Thymus (tissue), 11 donors: ENCODE measurements around the gene SLC2A11. TPM values are rescaled to one million over a fixed set of nuclear protein-coding genes. Genes with fewer than 3 reads are reported as not detected.

Experiments
- DNase-seq, 9 donors: peaks; one replicate each; pipeline ENCODE4 v3.0.0-alpha.2; 2013; ENCODE audit warnings: low spot score in 9 of 9, low read depth in 6 of 9, missing footprints in 1 of 9
- H3K27ac ChIP-seq, 2 donors: one replicate each; pipeline ENCODE4 v1.5.1; 2013; ENCODE audit warnings: control low read depth in 1 of 2, low read depth in 1 of 2, low read length in 1 of 2, mild to moderate bottlenecking in 1 of 2, moderate library complexity in 1 of 2
- H3K27me3 ChIP-seq, 2 donors: one replicate each; pipeline ENCODE4 v1.5.1; 2013; ENCODE audit warnings: low read length in 1 of 2; ENCODE audit not compliant: control insufficient read depth in 2 of 2, insufficient read depth in 1 of 2
- H3K36me3 ChIP-seq, 2 donors: one replicate each; pipeline ENCODE4 v1.5.1; 2013; ENCODE audit warnings: low read length in 1 of 2, mild to moderate bottlenecking in 1 of 2, moderate library complexity in 1 of 2; ENCODE audit not compliant: control insufficient read depth in 2 of 2, insufficient read depth in 2 of 2
- H3K4me1 ChIP-seq, 2 donors: one replicate each; pipeline ENCODE4 v1.5.1; 2013; ENCODE audit warnings: low read length in 2 of 2; ENCODE audit not compliant: control insufficient read depth in 2 of 2, insufficient read depth in 2 of 2
- H3K4me3 ChIP-seq, 2 donors: one replicate each; pipeline ENCODE4 v1.5.1; 2013; ENCODE audit warnings: low read length in 2 of 2, control low read depth in 1 of 2, mild to moderate bottlenecking in 1 of 2
- H3K9me3 ChIP-seq, 2 donors: one replicate each; pipeline ENCODE4 v1.5.1; 2013; ENCODE audit warnings: low read length in 1 of 2, mild to moderate bottlenecking in 1 of 2; ENCODE audit not compliant: control insufficient read depth in 2 of 2, insufficient read depth in 1 of 2
- WGBS: extraction: QIAGEN DNeasy Blood & Tissue Kit; methylation state at CpG from one replicate; pipeline ENCODE4 v1.1.7; 2013; 5-methylcytosine and 5-hydroxymethylcytosine counted together
- polyA plus RNA-seq: library from polyadenylated mRNA; stranded (reverse); fragments of 200-250 nt; gene quantifications from one replicate; pipeline ENCODE4 v1.2.3, GENCODE V29; 2013
- total RNA-seq: library from RNA; stranded (reverse); fragments of 120-200 nt; gene quantifications from one replicate; pipeline ENCODE4 v1.2.4, GENCODE V29; 2013
- donor health status: healthy.

SLC2A11 gene
- total and polyA plus RNA-seq, 2 donors = 4.3 to 8.8 TPM

GRCh38 chr22:23877566-23877965 lies 19.9 kb downstream of the SLC2A11 start:
- DNase-seq = no peak
- Histone ChIP-seq H3K4me3 (no peak overlapping the region), H3K27me3 (no peaks in the 10 kb centered on the region), H3K27ac (no peak overlapping the region), H3K36me3 (no peaks in the 10 kb centered on the region), H3K4me1 (no peaks in the 10 kb centered on the region), H3K9me3 (no peaks in the 10 kb centered on the region)
- 98% methylated on average over 8 of the region's 8 CpGs for WGBS

GRCh38 chr22:23878219-23878618 lies 20.5 kb downstream of the SLC2A11 start:
- Histone ChIP-seq H3K4me1 (no peaks in the 10 kb centered on the region), H3K9me3 (no peaks in the 10 kb centered on the region), H3K27me3 (no peaks in the 10 kb centered on the region), H3K4me3 (no peak overlapping the region), H3K36me3 (no peaks in the 10 kb centered on the region), H3K27ac (no peak overlapping the region)
- DNase-seq = no peak
- WGBS = 98% methylated on average over 7 of the region's 7 CpGs

DNA sequence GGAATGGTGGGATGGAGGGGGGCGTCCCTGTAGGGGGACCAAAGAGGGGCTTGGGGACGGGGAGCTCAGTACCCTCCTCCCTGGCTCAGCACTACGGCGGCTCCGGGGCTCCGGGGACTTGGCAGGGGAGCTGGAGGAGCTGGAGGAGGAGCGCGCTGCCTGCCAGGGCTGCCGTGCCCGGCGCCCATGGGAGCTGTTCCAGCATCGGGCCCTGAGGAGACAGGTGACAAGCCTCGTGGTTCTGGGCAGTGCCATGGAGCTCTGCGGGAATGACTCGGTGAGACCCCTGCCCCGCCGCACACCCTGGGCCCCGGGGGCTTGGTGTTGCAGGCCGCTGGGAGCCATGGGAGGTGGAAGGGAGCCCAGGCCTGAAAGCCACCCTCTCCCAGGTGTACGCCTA lies 24.7 kb downstream of the SLC2A11 start:
- H3K27me3 ChIP-seq = no peaks in the 10 kb centered on the region
- H3K27ac ChIP-seq = no peak overlapping the region
- no peaks in the 10 kb centered on the region for H3K9me3 ChIP-seq
- H3K4me1 ChIP-seq = no peaks in the 10 kb centered on the region
- 95% methylated on average over 20 of the region's 20 CpGs for WGBS
- no peaks in the 10 kb centered on the region for H3K36me3 ChIP-seq
- no peak for DNase-seq
- no peak overlapping the region for H3K4me3 ChIP-seq

DNA sequence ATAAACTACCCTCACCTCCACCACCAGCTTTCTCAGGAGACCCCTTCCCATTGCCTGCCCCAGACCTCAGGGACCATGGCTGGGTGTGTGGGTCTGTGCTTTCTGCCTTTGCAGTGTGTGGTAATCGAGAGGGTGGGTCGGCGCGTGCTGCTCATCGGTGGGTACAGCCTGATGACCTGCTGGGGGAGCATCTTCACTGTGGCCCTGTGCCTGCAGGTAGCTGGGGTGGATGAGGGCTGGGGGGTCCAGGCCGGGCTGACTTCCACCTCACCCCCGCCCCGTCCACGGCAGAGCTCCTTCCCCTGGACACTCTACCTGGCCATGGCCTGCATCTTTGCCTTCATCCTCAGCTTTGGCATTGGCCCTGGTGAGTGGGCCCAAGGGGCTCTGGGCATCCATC lies 26.0 kb downstream of the SLC2A11 start:
- H3K36me3 ChIP-seq = no peaks in the 10 kb centered on the region
- no peaks in the 10 kb centered on the region for H3K9me3 ChIP-seq
- H3K27me3 ChIP-seq = no peaks in the 10 kb centered on the region
- no peak overlapping the region for H3K4me3 ChIP-seq
- H3K27ac ChIP-seq = no peak overlapping the region
- no peaks in the 10 kb centered on the region for H3K4me1 ChIP-seq
- no peak for DNase-seq
- 98% methylated on average over 9 of the region's 9 CpGs for WGBS

DNA sequence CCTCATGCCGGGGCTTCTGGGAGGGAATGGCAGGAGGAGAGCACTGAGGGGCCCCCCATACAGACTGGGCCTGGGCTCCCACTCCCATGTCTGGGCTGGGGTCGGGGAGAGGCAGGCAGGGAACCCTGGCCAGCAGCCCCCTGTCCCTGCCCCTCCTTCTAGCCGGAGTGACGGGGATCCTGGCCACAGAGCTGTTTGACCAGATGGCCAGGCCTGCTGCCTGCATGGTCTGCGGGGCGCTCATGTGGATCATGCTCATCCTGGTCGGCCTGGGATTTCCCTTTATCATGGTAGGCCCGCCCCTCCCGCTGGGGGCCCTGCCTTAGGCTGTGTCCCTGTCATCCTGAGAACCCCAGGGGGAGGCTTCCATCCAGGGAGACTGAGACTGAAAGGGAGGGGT lies 26.5 kb downstream of the SLC2A11 start:
- DNase-seq = no peak

GRCh38 chr22:23888615-23889401 lies 31.1 kb downstream of the SLC2A11 start:
- DNase-seq = no peak
- Histone ChIP-seq H3K9me3 (no peaks in the 10 kb centered on the region), H3K36me3 (no peaks in the 10 kb centered on the region), H3K4me3 (no peak overlapping the region), H3K27ac (no peak overlapping the region), H3K27me3 (no peaks in the 10 kb centered on the region), H3K4me1 (peaks cover 6 to 8% of the 10 kb centered on the region in 2 donors)
- 97% methylated on average over 11 of the region's 11 CpGs for WGBS

More for the DNA sequence above, 26.5 kb downstream of the SLC2A11 start:
- H3K27ac ChIP-seq = no peak overlapping the region
- no peaks in the 10 kb centered on the region for H3K9me3 ChIP-seq
- no peak overlapping the region for H3K4me3 ChIP-seq
- no peaks in the 10 kb centered on the region for H3K27me3 ChIP-seq
- no peaks in the 10 kb centered on the region for H3K4me1 ChIP-seq
- H3K36me3 ChIP-seq = no peaks in the 10 kb centered on the region
- 99% methylated on average over 9 of the region's 9 CpGs for WGBS

DNA sequence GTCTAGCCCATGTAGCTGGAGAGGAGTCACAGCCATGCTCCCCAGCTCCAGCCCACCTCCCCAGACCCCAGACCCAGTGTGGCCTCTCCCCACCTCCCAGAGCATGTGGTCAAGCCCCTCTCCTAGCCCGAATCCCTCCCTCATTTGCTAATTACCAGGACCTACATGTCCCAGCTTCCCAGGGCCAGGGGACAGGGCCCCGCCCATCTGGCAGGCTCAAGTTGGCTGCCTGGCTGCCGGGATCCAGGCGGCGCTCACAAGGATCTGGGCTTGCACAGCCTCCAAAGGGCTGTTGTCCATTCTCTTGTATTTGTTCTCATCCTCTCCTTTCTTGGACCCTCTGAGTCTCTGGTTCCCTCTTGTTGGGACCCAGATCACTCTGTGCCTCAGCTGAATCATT lies 31.9 kb downstream of the SLC2A11 start:
- no peak for DNase-seq
- no peaks in the 10 kb centered on the region for H3K9me3 ChIP-seq
- no peaks in the 10 kb centered on the region for H3K27me3 ChIP-seq
- no peak overlapping the region for H3K4me3 ChIP-seq
- H3K36me3 ChIP-seq = no peaks in the 10 kb centered on the region
- H3K4me1 ChIP-seq = peaks cover 6 to 9% of the 10 kb centered on the region in 2 donors
- no peak overlapping the region for H3K27ac ChIP-seq
- WGBS = 96% methylated on average over 5 of the region's 5 CpGs

GRCh38 chr22:23891726-23892125 lies 34.1 kb downstream of the SLC2A11 start:
- DNase-seq = no peak
- H3K4me3 ChIP-seq = no peak overlapping the region
- H3K27me3 ChIP-seq = no peaks in the 10 kb centered on the region
- H3K36me3 ChIP-seq = peaks cover 12 to 13% of the 10 kb centered on the region in 2 donors
- H3K4me1 ChIP-seq = peaks cover 10 to 21% of the 10 kb centered on the region in 2 donors
- no peaks in the 10 kb centered on the region for H3K9me3 ChIP-seq
- H3K27ac ChIP-seq = no peak overlapping the region
- WGBS = 91% methylated on average over 7 of the region's 7 CpGs

- DNase-seq = no peak
- no peaks in the 10 kb centered on the region for H3K27me3 ChIP-seq
- H3K9me3 ChIP-seq = no peaks in the 10 kb centered on the region
- peaks cover 16 to 17% of the 10 kb centered on the region in 2 donors for H3K36me3 ChIP-seq
- H3K4me3 ChIP-seq = no peak overlapping the region
- peaks cover 10 to 21% of the 10 kb centered on the region in 2 donors for H3K4me1 ChIP-seq
- WGBS = 95% methylated on average over 2 of the region's 2 CpGs
- no peak overlapping the region for H3K27ac ChIP-seq
Observed at GRCh38 chr22:23892130-23892529, 34.5 kb downstream of the SLC2A11 start.
